ENCODE results near the gene POU2F3. TPM values are rescaled to one million over a fixed set of nuclear protein-coding genes. Genes with fewer than 3 reads are reported as not detected.

The POU2F3 gene
- total RNA-seq, 6 experiments from 2014 or later, result not detected

DNA sequence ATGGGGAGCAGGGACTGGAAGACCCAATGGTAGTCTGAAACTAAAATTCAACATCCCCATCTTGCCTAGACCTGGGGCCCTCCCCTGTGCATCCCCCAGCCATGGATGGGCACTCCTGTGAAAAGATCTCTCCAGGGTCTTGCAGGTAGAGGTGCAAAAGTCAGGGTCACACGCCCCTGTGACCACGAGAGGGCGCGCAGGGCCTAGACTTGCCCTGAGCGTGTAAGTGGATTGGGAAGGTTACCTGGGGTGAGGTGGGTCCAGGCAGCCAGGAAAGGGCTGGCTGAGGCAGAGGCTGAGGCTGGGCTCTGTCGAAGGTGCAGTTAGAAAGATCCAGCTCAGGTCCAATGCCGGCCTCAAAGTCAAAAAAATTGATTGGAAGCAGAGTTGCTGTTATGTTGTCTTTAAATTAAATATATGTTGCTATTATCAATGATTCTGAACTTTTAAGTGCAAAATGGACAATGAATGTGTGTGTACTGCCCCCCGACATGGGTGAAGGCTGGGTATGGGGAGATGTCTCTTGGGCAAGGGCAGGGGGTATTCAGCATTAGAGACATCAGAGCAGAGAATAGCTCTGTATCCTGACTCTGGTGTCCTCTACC is 4.8 kb upstream of the POU2F3 start:
- H3K4me3 Mint-ChIP-seq, result no peak overlapping the region
- peaks cover 8% of the 10 kb centered on the region; the same call in 1 of the 2 replicates for H3K4me1 Mint-ChIP-seq (ENCODE audit: low read depth)
- H3K9me3 Mint-ChIP-seq, result no peaks in the 10 kb centered on the region
- peaks cover 27% of the 10 kb centered on the region for H3K27me3 Mint-ChIP-seq (ENCODE audit: insufficient read depth)
- TF ChIP-seq, protein P1, sequence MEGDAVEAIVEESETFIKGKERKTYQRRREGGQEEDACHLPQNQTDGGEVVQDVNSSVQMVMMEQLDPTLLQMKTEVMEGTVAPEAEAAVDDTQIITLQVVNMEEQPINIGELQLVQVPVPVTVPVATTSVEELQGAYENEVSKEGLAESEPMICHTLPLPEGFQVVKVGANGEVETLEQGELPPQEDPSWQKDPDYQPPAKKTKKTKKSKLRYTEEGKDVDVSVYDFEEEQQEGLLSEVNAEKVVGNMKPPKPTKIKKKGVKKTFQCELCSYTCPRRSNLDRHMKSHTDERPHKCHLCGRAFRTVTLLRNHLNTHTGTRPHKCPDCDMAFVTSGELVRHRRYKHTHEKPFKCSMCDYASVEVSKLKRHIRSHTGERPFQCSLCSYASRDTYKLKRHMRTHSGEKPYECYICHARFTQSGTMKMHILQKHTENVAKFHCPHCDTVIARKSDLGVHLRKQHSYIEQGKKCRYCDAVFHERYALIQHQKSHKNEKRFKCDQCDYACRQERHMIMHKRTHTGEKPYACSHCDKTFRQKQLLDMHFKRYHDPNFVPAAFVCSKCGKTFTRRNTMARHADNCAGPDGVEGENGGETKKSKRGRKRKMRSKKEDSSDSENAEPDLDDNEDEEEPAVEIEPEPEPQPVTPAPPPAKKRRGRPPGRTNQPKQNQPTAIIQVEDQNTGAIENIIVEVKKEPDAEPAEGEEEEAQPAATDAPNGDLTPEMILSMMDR (IDR thresholded peaks at IDR 0.05), result peak; percentile 91
- no peaks in the 10 kb centered on the region for H3K36me3 Mint-ChIP-seq (ENCODE audit: low read depth)
- H3K27ac Mint-ChIP-seq, result no peak overlapping the region
- peak; percentile 30 for DNase-seq

DNA sequence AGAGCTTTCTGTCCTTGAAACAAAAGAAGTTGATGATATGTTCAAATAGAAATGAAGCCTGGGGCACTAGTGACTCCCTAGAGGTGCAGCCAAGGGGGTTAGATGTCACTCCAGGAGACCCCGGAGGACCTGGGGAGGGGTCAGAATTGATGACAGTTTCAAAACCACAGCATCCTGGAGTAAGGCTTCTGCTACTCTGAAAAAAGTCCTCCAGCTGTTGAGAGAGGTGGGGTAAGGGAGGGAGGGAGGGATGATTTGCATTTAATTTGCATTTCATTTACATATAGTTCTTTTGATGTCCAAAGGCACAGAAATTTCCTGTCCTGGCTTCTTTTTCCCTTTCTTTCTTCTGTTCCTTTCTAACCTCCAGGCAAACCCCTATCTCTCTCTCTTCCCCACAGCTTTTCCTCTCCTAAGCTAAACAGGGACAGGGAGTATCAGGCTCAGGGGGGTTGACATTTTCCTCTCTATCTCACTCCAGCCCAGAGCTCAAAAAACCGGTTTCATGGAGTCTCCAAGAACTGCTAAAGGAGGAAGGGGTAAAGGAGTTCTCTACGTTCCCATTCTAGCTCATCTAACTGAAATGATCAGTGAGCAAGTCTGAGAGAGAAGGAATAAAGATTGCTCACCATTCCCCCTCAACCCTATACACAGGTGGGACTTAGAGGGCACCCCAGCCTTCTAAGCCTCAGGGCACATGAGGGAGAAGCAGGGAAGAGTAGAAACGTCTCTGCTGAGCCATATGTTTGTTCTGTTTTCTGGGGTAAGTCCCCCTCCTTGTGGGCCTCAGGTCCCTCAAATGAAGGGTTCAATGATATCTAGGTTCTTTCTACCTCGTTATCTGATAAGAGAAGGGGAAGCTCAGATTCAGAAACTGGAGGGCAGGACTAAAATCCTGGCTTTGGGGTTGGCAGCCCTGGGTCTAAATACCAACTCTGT is 3.5 kb upstream of the POU2F3 start:
- Mint-ChIP-seq H3K27me3 (ENCODE audit: insufficient read depth) (peaks cover 40% of the 10 kb centered on the region), H3K27ac (peak overlapping the region; percentile 81), H3K4me1 (ENCODE audit: low read depth) (peaks cover 8% of the 10 kb centered on the region; the same call in 1 of the 2 replicates), H3K9me3 (no peaks in the 10 kb centered on the region), H3K36me3 (ENCODE audit: low read depth) (no peaks in the 10 kb centered on the region), H3K4me3 (no peak overlapping the region)
- DNase-seq, result peak; percentile 68
- TF ChIP-seq, protein P1 (IDR thresholded peaks at IDR 0.05), result no peak

DNA sequence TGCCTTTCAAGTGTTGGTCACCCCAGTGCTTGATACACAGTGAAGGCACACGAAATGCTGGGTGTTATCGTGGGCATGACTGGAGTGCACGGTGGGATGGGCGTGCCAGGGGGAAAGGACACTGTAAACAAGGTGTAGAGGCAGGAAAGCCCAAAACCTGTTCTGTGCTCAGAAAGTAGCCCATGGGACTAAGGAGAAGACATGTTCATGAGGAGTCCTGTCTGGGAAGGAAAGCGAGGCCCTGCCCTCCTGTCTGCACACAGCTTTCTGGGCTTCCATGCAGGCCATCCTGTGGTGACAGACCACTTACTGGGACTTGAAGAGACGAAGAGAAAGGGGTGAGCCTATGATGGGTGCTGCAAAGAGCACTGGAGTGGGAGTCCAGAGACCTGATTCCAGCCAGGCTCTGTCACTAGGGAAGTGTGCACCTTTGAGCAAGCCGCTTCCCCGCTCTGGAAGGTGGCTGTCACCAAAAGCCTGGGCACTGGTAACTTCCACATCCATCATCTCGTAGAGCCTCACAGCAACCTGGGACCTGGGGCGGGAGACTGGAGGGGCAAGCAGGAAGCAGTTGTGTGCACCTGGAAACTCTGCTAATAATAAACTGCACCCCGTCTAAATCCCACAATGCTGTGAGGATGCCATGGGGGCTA is 846 bp upstream of the POU2F3 start:
- H3K9me3 Mint-ChIP-seq, result no peaks in the 10 kb centered on the region
- H3K27me3 Mint-ChIP-seq (ENCODE audit: insufficient read depth), result peaks cover 63% of the 10 kb centered on the region
- no peak for DNase-seq
- H3K4me3 Mint-ChIP-seq, result no peak overlapping the region
- H3K36me3 Mint-ChIP-seq (ENCODE audit: low read depth), result no peaks in the 10 kb centered on the region
- peaks cover 8% of the 10 kb centered on the region; the same call in 1 of the 2 replicates for H3K4me1 Mint-ChIP-seq (ENCODE audit: low read depth)
- TF ChIP-seq, protein P1 (IDR thresholded peaks at IDR 0.05), result no peak
- no peak overlapping the region for H3K27ac Mint-ChIP-seq

DNA sequence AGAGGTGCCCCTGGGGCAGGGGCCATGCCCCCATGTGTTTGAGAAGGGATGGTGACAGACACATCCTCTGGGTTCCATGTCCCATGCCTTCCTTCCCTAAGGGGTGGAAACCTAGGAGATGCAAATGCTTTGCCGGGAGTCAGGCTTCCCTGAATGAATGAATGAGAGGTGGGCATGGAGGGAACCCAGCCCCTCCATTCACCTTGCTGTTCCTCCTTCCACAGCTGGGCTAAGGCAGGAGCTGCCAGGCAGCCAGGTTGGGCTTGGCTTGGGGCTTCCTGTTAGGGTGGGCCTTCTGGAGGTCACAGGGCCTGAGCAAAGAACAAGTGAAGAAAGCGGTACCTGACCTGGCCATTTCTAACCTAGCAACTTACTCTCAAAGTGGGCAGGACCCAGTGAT is 926 bp downstream of the POU2F3 start:
- Mint-ChIP-seq H3K4me3 (no peak overlapping the region), H3K27me3 (ENCODE audit: insufficient read depth) (peaks cover 72% of the 10 kb centered on the region), H3K27ac (no peak overlapping the region), H3K36me3 (ENCODE audit: low read depth) (no peaks in the 10 kb centered on the region), H3K9me3 (no peaks in the 10 kb centered on the region), H3K4me1 (ENCODE audit: low read depth) (peaks cover under 1% of the 10 kb centered on the region; the same call in 1 of the 2 replicates)
- TF ChIP-seq, protein P1 (IDR thresholded peaks at IDR 0.05), result no peak
- no peak for DNase-seq

DNA sequence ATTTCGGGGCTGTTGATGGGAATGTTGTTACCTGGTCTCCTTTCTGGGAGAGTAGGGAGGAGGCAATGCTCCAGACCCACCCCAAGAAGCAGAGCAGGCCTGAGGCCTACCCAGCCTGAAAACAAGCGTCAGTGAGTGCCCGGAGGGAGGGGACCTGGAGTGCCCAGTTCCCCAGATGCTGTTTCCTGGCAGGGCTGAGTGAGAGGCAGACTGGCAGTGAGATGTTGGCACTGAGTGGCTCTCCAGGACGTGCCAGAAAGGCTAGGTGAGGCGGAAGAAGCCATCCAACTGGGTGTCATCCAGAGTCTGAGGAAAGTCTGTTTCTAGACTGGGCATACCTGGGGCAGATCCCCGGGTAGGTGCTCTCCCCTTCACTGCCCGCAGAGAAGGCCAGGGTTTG is 1.3 kb downstream of the POU2F3 start:
- H3K36me3 Mint-ChIP-seq (ENCODE audit: low read depth), result no peaks in the 10 kb centered on the region
- no peak overlapping the region for H3K27ac Mint-ChIP-seq
- peaks cover 76% of the 10 kb centered on the region for H3K27me3 Mint-ChIP-seq (ENCODE audit: insufficient read depth)
- H3K9me3 Mint-ChIP-seq, result no peaks in the 10 kb centered on the region
- H3K4me3 Mint-ChIP-seq, result no peak overlapping the region
- no peak for DNase-seq
- TF ChIP-seq, protein P1 (IDR thresholded peaks at IDR 0.05), result no peak
- no peaks in the 10 kb centered on the region for H3K4me1 Mint-ChIP-seq (ENCODE audit: low read depth)
